GM19467 (cell line): ENCODE measurements around the gene CNTNAP5.

ENCODE experiments used
- ATAC-seq: cut with Tn5 transposase; IDR thresholded peaks from one replicate; pipeline ENCODE4 v1.9.1; 2021; ENCODE audit warnings: mild to moderate bottlenecking, moderate library complexity; ENCODE audit not compliant: unreplicated experiment

CNTNAP5 gene

GRCh38 chr2:124875627-124876244 lies 850.6 kb downstream of the CNTNAP5 start:
- ATAC-seq = no peak

GRCh38 chr2:124877141-124877577 lies 852.1 kb downstream of the CNTNAP5 start:
- no peak for ATAC-seq

- ATAC-seq = no peak
Measured at GRCh38 chr2:124879640-124880039, 854.6 kb downstream of the CNTNAP5 start.

GRCh38 chr2:124880995-124881394 lies 855.9 kb downstream of the CNTNAP5 start:
- no peak for ATAC-seq

GRCh38 chr2:124882423-124882822 lies 857.3 kb downstream of the CNTNAP5 start:
- no peak for ATAC-seq

GRCh38 chr2:124883595-124883994 lies 858.5 kb downstream of the CNTNAP5 start:
- ATAC-seq = no peak

- no peak for ATAC-seq
Measured at GRCh38 chr2:124884315-124884714, 859.2 kb downstream of the CNTNAP5 start.

GRCh38 chr2:124886216-124886615 lies 861.1 kb downstream of the CNTNAP5 start:
- ATAC-seq = no peak

GRCh38 chr2:124887466-124887865 lies 862.4 kb downstream of the CNTNAP5 start:
- ATAC-seq = no peak

- no peak for ATAC-seq
Measured at GRCh38 chr2:124888431-124888830, 863.3 kb downstream of the CNTNAP5 start.

GRCh38 chr2:124894199-124894598 lies 869.1 kb downstream of the CNTNAP5 start:
- ATAC-seq = no peak

GRCh38 chr2:124898827-124899226 lies 873.7 kb downstream of the CNTNAP5 start:
- no peak for ATAC-seq

GRCh38 chr2:124908411-124908810 lies 883.3 kb downstream of the CNTNAP5 start:
- no peak for ATAC-seq

GRCh38 chr2:124911560-124911959 lies 886.5 kb downstream of the CNTNAP5 start:
- ATAC-seq = no peak

GRCh38 chr2:124913868-124914267 lies 888.8 kb downstream of the CNTNAP5 start:
- no peak for ATAC-seq

GRCh38 chr2:124915567-124915966 lies 890.5 kb downstream of the CNTNAP5 start:
- ATAC-seq = no peak

- ATAC-seq = no peak
Measured at GRCh38 chr2:124919296-124919695, 894.2 kb downstream of the CNTNAP5 start.

- no peak for ATAC-seq
Measured at GRCh38 chr2:124920448-124920847, 895.4 kb downstream of the CNTNAP5 start.

- no peak for ATAC-seq
Measured at GRCh38 chr2:124921191-124921590, 896.1 kb downstream of the CNTNAP5 start.

- ATAC-seq = no peak
Measured at GRCh38 chr2:124923097-124923496, 898.0 kb downstream of the CNTNAP5 start.

GRCh38 chr2:124933883-124934282 lies 908.8 kb downstream of the CNTNAP5 start:
- ATAC-seq = no peak

GRCh38 chr2:124953921-124954320 lies 928.8 kb downstream of the CNTNAP5 start:
- ATAC-seq = no peak

GRCh38 chr2:124959581-124959980 lies 934.5 kb downstream of the CNTNAP5 start:
- ATAC-seq = no peak
